Endothelial cell of umbilical vein (primary cell): ENCODE results near the gene MTR. TPM values are rescaled to one million over a fixed set of nuclear protein-coding genes. Genes with fewer than 3 reads are reported as not detected.

Source experiments
- BruUV-seq: library from RNA; stranded (reverse); fragments of 400-500 nt; replicated peaks from 2 replicates; lab custom pipeline; 2021; lab: Mats Ljungman, UMichigan
- CTCF ChIA-PET: fragments of 300-600, 350-600 bp; sonication (Branson Sonifier 250); formaldehyde crosslinking; loops from one replicate; lab custom pipeline; 2021; ENCODE audit warnings: antibody characterized with exemption, inconsistent platforms; lab: Charles Lee
- POLR2A ChIA-PET: fragments of 300-600, 350-600 bp; sonication (Branson Sonifier 250); formaldehyde crosslinking; loops from one replicate; lab custom pipeline; 2021; ENCODE audit warnings: antibody characterized with exemption, inconsistent platforms; lab: Charles Lee
- DNase-seq: peaks from one replicate; pipeline ENCODE4 v3.0.0-alpha.2; 2011; ENCODE audit warnings: low read depth, low spot score
- FAIRE-seq: peaks from 2 replicates; lab custom pipeline; 2011; peaks lifted over from hg19 to GRCh38; lab: Jason Lieb, UNC
- H2AFZ ChIP-seq: 2 replicates; pipeline ENCODE4 v1.6.0; 2012; ENCODE audit warnings: low read depth, low read length, control low read depth, inconsistent platforms
- H3K27ac ChIP-seq: 2 replicates; pipeline ENCODE4 v1.5.1; 2011; ENCODE audit warnings: low read depth, mild to moderate bottlenecking, control low read depth, low read length, moderate library complexity; ENCODE audit not compliant: insufficient read depth
- H3K27me3 ChIP-seq, 2 experiments: 2 replicates each; pipeline versions ENCODE4 v1.6.0 to v1.6.1; 2011; ENCODE audit warnings: low read length in 2 of 2, mixed read lengths in 1 of 2; ENCODE audit not compliant: control insufficient read depth in 2 of 2, insufficient read depth in 2 of 2
- H3K36me3 ChIP-seq, 2 experiments: 2 replicates in 1 of 2; 3 replicates in 1 of 2; pipeline ENCODE4 v1.5.1; 2011; ENCODE audit warnings: low read length in 2 of 2, mild to moderate bottlenecking in 1 of 2, moderate library complexity in 1 of 2; ENCODE audit not compliant: control insufficient read depth in 2 of 2, insufficient read depth in 2 of 2; ENCODE audit errors: extremely low read depth in 1 of 2
- H3K4me1 ChIP-seq: 3 replicates; pipeline ENCODE4 v1.5.1; 2011; ENCODE audit warnings: mild to moderate bottlenecking, low read length; ENCODE audit not compliant: control insufficient read depth, insufficient read depth; ENCODE audit errors: extremely low read depth
- H3K4me2 ChIP-seq: 2 replicates; pipeline ENCODE4 v1.6.1; 2011; ENCODE audit warnings: low read length, control low read depth, mixed read lengths; ENCODE audit not compliant: insufficient read depth
- H3K4me3 ChIP-seq, 3 experiments: fragments of 200-600 bp in 1 of 3; sonication (generic), shearing (Covaris generic) in 1 of 3; replicated peaks in 1 of 3; 2 replicates each; pipeline ENCODE4 v1.5.1; 2011 to 2016; ENCODE audit warnings: control low read depth in 3 of 3, low read length in 3 of 3, mild to moderate bottlenecking in 2 of 3, inconsistent platforms in 1 of 3, low read depth in 1 of 3, moderate library complexity in 1 of 3; ENCODE audit not compliant: insufficient read depth in 1 of 3
- H3K79me2 ChIP-seq: 2 replicates; pipeline ENCODE4 v1.6.0; 2012; ENCODE audit warnings: low read length, inconsistent platforms; ENCODE audit not compliant: control insufficient read depth, insufficient read depth
- H3K9ac ChIP-seq: replicated peaks from 2 replicates; pipeline ENCODE3; 2011; ENCODE audit warnings: low read length, control low read depth; ENCODE audit not compliant: insufficient read depth; ENCODE audit errors: extremely low read depth
- H3K9me1 ChIP-seq: replicated peaks from 3 replicates; pipeline ENCODE4 v1.6.0; 2011; ENCODE audit warnings: mild to moderate bottlenecking, low read length; ENCODE audit not compliant: control insufficient read depth, insufficient read depth; ENCODE audit errors: extremely low read depth
- H3K9me3 ChIP-seq: replicated peaks from 2 replicates; pipeline ENCODE4 v1.5.1; 2012; ENCODE audit warnings: low read length, inconsistent platforms; ENCODE audit not compliant: control insufficient read depth, insufficient read depth
- H4K20me1 ChIP-seq: replicated peaks from 2 replicates; pipeline ENCODE3; 2011; ENCODE audit warnings: mild to moderate bottlenecking, low read length; ENCODE audit not compliant: control insufficient read depth, insufficient read depth; ENCODE audit errors: extremely low read depth
- EZH2 ChIP-seq: IDR thresholded peaks from 2 replicates; pipeline ENCODE4 v1.6.1; 2012; ENCODE audit warnings: borderline replicate concordance, low read depth, mild to moderate bottlenecking, moderate library complexity, low read length, inconsistent platforms; ENCODE audit not compliant: severe bottlenecking
- FOS ChIP-seq: IDR thresholded peaks from 2 replicates; pipeline ENCODE4 v1.6.1; 2011; ENCODE audit warnings: mild to moderate bottlenecking, low read length, moderate library complexity, borderline replicate concordance; ENCODE audit not compliant: insufficient read depth
- GATA2 ChIP-seq: IDR thresholded peaks from 2 replicates; pipeline ENCODE4 v1.7.0; 2011; ENCODE audit warnings: low read depth, mild to moderate bottlenecking, moderate library complexity, mixed read lengths, low read length; ENCODE audit not compliant: insufficient read length, insufficient read depth
- JUN ChIP-seq: IDR thresholded peaks from 2 replicates; pipeline ENCODE4 v1.6.1; 2011; ENCODE audit warnings: borderline replicate concordance, low read depth; ENCODE audit not compliant: insufficient read length, insufficient read depth
- MAX ChIP-seq: IDR thresholded peaks from 2 replicates; pipeline ENCODE4 v1.6.1; 2011; ENCODE audit not compliant: insufficient read depth, insufficient read length
- MYC ChIP-seq: IDR thresholded peaks from one replicate; pipeline ENCODE4 v1.6.1; 2011; ENCODE audit warnings: mild to moderate bottlenecking, low read depth, low read length
- POLR2A ChIP-seq: IDR thresholded peaks from 2 replicates; pipeline ENCODE4 v1.6.1; 2012; ENCODE audit warnings: low read depth, mild to moderate bottlenecking, control low read depth, low read length
- POLR2AphosphoS5 ChIP-seq: IDR thresholded peaks from 2 replicates; pipeline ENCODE4 v1.6.1; 2012; ENCODE audit warnings: low read depth, mild to moderate bottlenecking, control low read depth, low read length, moderate library complexity; ENCODE audit not compliant: insufficient read depth
- dilution Hi-C: fragments of 300-500 bp; cut with MboI; formaldehyde crosslinking; loops from one replicate; pipeline ENCODE4 v1.15.0; 2019; ENCODE audit warnings: low sequenced_read_pairs; ENCODE audit not compliant: extremely low pct_ligation_motif_present
- intact Hi-C: fragments of 100-400 bp; cut with micrococcal nuclease; formaldehyde crosslinking; loops from one replicate; pipeline ENCODE4 v1.10.0; 2022
- polyA plus RNA-seq, 4 experiments: library from polyadenylated mRNA; depleted of rRNA in 3 of 4; stranded (reverse) in 3 of 4; unstranded in 1 of 4; fragments of >200 nt; gene quantifications; 2 replicates each; pipeline versions ENCODE4 v1.2.1 to v1.2.3, GENCODE V29; 2011 to 2012; ENCODE audit warnings: missing spikeins in 1 of 4
- total RNA-seq: library from RNA; stranded (reverse); gene quantifications from 2 replicates; pipeline ENCODE4 v1.2.3, GENCODE V29; 2021
- TF ChIP-seq, protein P1 (sequence below), 2 donors: IDR thresholded peaks; 1 replicate in 1 of 2; 2 replicates in 1 of 2; pipeline ENCODE4 v1.5.1; 2011; ENCODE audit warnings: low read length in 2 of 2, mild to moderate bottlenecking in 2 of 2, moderate library complexity in 2 of 2, control low read depth in 1 of 2, inconsistent platforms in 1 of 2, low read depth in 1 of 2; ENCODE audit not compliant: insufficient read depth in 1 of 2; ENCODE audit errors: extremely low read depth in 1 of 2

The MTR gene
- total and polyA plus RNA-seq, 2 donors (not counting 3 experiments of a cell fraction or from before 2014, with no cell fraction given), result 6.7 to 45.2 TPM

- no peaks in the 10 kb centered on the region for H3K36me3 ChIP-seq
- POLR2A ChIA-PET, result no interaction called here
- TF ChIP-seq MAX, result no peak
- no peak for TF ChIP-seq MYC
- TF ChIP-seq, protein P1, sequence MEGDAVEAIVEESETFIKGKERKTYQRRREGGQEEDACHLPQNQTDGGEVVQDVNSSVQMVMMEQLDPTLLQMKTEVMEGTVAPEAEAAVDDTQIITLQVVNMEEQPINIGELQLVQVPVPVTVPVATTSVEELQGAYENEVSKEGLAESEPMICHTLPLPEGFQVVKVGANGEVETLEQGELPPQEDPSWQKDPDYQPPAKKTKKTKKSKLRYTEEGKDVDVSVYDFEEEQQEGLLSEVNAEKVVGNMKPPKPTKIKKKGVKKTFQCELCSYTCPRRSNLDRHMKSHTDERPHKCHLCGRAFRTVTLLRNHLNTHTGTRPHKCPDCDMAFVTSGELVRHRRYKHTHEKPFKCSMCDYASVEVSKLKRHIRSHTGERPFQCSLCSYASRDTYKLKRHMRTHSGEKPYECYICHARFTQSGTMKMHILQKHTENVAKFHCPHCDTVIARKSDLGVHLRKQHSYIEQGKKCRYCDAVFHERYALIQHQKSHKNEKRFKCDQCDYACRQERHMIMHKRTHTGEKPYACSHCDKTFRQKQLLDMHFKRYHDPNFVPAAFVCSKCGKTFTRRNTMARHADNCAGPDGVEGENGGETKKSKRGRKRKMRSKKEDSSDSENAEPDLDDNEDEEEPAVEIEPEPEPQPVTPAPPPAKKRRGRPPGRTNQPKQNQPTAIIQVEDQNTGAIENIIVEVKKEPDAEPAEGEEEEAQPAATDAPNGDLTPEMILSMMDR (IDR thresholded peaks at IDR 0.05; ENCODE audit: extremely low read depth in 1 of 2, insufficient read depth in 1 of 2, low read depth in 1 of 2, low read length in 2 of 2), result no peak
- no peak for TF ChIP-seq EZH2
- TF ChIP-seq FOS, result no peak
- TF ChIP-seq POLR2A, result no peak
- TF ChIP-seq POLR2AphosphoS5, result no peak
- no peak for TF ChIP-seq GATA2
- TF ChIP-seq JUN, result no peak
- H3K27me3 ChIP-seq, result no peaks in the 10 kb centered on the region
- CTCF ChIA-PET, result interaction anchor here (1.3 to 3.9 kb wide), 14 partner anchors 8 to 802 kb away, joined by 4 to 32 read pairs (median 15); partner anchors contain the start of gene MTR
- H4K20me1 ChIP-seq, result no peaks in the 10 kb centered on the region
- no peaks in the 10 kb centered on the region for H3K4me1 ChIP-seq
- no peak overlapping the region for H3K27ac ChIP-seq
- no TSS peak for BruUV-seq
- no peaks in the 10 kb centered on the region for H3K9me3 ChIP-seq
- dilution Hi-C loops, result no loop called here
- no peaks in the 10 kb centered on the region for H3K9me1 ChIP-seq
- H2AFZ ChIP-seq, result no peak overlapping the region
- H3K4me3 ChIP-seq, result no peak overlapping the region
- no peaks in the 10 kb centered on the region for H3K79me2 ChIP-seq
- no peak for FAIRE-seq
- no peak for DNase-seq
- no peak overlapping the region for H3K4me2 ChIP-seq
- intact Hi-C loops, result no loop called here
- no peak overlapping the region for H3K9ac ChIP-seq
These were observed 34.6 kb upstream of the MTR start for GRCh38 chr1:236760480-236760879.
